Astrocyte (in vitro differentiated cells and primary cell): ENCODE results near the gene TAGAP. TPM values are rescaled to one million over a fixed set of nuclear protein-coding genes. Genes with fewer than 3 reads are reported as not detected.
A peak's percentile ranks its signal among the peaks of the same experiment; 100 is the strongest.

Experiments
- DNase-seq: peaks from one replicate; pipeline ENCODE4 v3.0.0-alpha.2; 2010; ENCODE audit warnings: low read depth
- FAIRE-seq: peaks from 2 replicates; lab custom pipeline; 2011; peaks lifted over from hg19 to GRCh38; lab: Jason Lieb, UNC
- H2AFZ ChIP-seq: 2 replicates; pipeline ENCODE4 v1.6.0; 2012; ENCODE audit warnings: low read depth, low read length, inconsistent platforms
- H3K27ac ChIP-seq: 2 replicates; pipeline ENCODE4 v1.5.1; 2011; ENCODE audit warnings: low read depth, low read length, inconsistent platforms
- H3K27me3 ChIP-seq: 2 replicates; pipeline ENCODE4 v1.6.0; 2011; ENCODE audit warnings: low read length, inconsistent platforms; ENCODE audit not compliant: insufficient read depth
- H3K36me3 ChIP-seq: 2 replicates; pipeline ENCODE4 v1.5.1; 2011; ENCODE audit warnings: low read length, inconsistent platforms; ENCODE audit not compliant: insufficient read depth
- H3K4me1 ChIP-seq: 2 replicates; pipeline ENCODE4 v1.5.1; 2011; ENCODE audit warnings: low read length, inconsistent platforms; ENCODE audit not compliant: insufficient read depth
- H3K4me2 ChIP-seq: 2 replicates; pipeline ENCODE4 v1.6.0; 2012; ENCODE audit warnings: low read length, inconsistent platforms
- H3K4me3 ChIP-seq: 2 replicates; pipeline ENCODE4 v1.5.1; 2011; ENCODE audit warnings: low read depth, mild to moderate bottlenecking, low read length, inconsistent platforms; ENCODE audit not compliant: insufficient read depth
- H3K79me2 ChIP-seq: 2 replicates; pipeline ENCODE4 v1.6.0; 2012; ENCODE audit warnings: mild to moderate bottlenecking, low read length, inconsistent platforms; ENCODE audit not compliant: insufficient read depth
- H3K9ac ChIP-seq: 2 replicates; pipeline ENCODE4 v1.6.0; 2012; ENCODE audit warnings: mild to moderate bottlenecking, low read length, inconsistent platforms
- H3K9me3 ChIP-seq: 2 replicates; pipeline ENCODE4 v1.5.1; 2012; ENCODE audit warnings: low read depth, mild to moderate bottlenecking, low read length, inconsistent platforms; ENCODE audit not compliant: insufficient read depth
- H4K20me1 ChIP-seq: 2 replicates; pipeline ENCODE4 v1.6.0; 2012; ENCODE audit warnings: low read length, inconsistent platforms; ENCODE audit not compliant: insufficient read depth
- H3K27ac Mint-ChIP-seq: one replicate; pipeline ENCODE4 v1.8.0; 2021; ENCODE audit warnings: mild to moderate bottlenecking, mixed read lengths; ENCODE audit not compliant: unreplicated experiment
- H3K27me3 Mint-ChIP-seq: one replicate; pipeline ENCODE4 v1.8.0; 2021; ENCODE audit warnings: low read depth, mixed read lengths; ENCODE audit not compliant: unreplicated experiment
- H3K36me3 Mint-ChIP-seq: one replicate; pipeline ENCODE4 v1.8.0; 2021; ENCODE audit warnings: low read depth, mixed read lengths; ENCODE audit not compliant: unreplicated experiment
- H3K4me1 Mint-ChIP-seq: one replicate; pipeline ENCODE4 v1.8.0; 2021; ENCODE audit warnings: low read depth, mixed read lengths; ENCODE audit not compliant: unreplicated experiment
- H3K4me3 Mint-ChIP-seq: one replicate; pipeline ENCODE4 v1.8.0; 2021; ENCODE audit warnings: mild to moderate bottlenecking, moderate library complexity, mixed read lengths; ENCODE audit not compliant: unreplicated experiment
- H3K9me3 Mint-ChIP-seq: one replicate; pipeline ENCODE4 v1.8.0; 2021; ENCODE audit warnings: mild to moderate bottlenecking, mixed read lengths; ENCODE audit not compliant: unreplicated experiment
- EZH2 ChIP-seq: IDR thresholded peaks from 2 replicates; pipeline ENCODE4 v1.6.1; 2012; ENCODE audit warnings: mild to moderate bottlenecking, low read length, inconsistent platforms; ENCODE audit not compliant: insufficient read depth
- total RNA-seq: library from RNA; stranded (reverse); gene quantifications from 2 replicates; pipeline ENCODE4 v1.2.1, GENCODE V29; 2021
- TF ChIP-seq, protein P1 (sequence below): IDR thresholded peaks from 2 replicates; pipeline ENCODE4 v1.5.1; 2011; ENCODE audit warnings: low read depth, mild to moderate bottlenecking, inconsistent platforms, low read length, moderate library complexity; ENCODE audit not compliant: insufficient read depth

The TAGAP gene
- total RNA-seq, 1 donor from 2014 or later = 0.11 TPM

DNA sequence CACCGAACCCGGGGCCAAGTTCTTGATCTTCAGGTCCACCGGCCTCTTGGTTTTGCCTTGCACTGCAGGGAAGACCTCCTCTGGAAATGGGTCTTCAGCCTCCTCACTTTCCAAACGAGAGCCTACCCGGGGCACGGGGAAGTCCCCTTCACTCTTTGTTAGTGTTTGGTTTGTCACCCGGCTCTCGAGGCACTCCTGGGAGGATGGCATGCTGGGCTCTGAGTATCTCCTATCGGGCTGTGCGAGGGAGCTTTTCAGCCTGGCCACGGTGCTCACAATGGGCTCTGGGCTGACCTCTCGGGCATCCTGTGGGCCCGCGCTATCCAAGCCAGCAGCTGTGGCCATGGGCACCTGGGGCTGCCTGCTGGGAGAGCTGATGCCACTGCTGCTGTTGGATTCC lies 8.1 kb downstream of the TAGAP start:
- H3K9me3 Mint-ChIP-seq = no peaks in the 10 kb centered on the region
- Histone ChIP-seq H3K36me3 (no peaks in the 10 kb centered on the region), H3K9me3 (no peaks in the 10 kb centered on the region), H3K27me3 (no peaks in the 10 kb centered on the region), H3K4me3 (no peak overlapping the region), H4K20me1 (no peaks in the 10 kb centered on the region), H3K79me2 (no peaks in the 10 kb centered on the region), H3K4me1 (peaks cover 7% of the 10 kb centered on the region), H3K4me2 (no peak overlapping the region), H3K9ac (no peak overlapping the region), H3K27ac (no peak overlapping the region), H2AFZ (no peak overlapping the region)
- DNase-seq (no peak), FAIRE-seq (no peak)
- H3K27me3 Mint-ChIP-seq = peaks cover 3% of the 10 kb centered on the region
- TF ChIP-seq, protein P1, sequence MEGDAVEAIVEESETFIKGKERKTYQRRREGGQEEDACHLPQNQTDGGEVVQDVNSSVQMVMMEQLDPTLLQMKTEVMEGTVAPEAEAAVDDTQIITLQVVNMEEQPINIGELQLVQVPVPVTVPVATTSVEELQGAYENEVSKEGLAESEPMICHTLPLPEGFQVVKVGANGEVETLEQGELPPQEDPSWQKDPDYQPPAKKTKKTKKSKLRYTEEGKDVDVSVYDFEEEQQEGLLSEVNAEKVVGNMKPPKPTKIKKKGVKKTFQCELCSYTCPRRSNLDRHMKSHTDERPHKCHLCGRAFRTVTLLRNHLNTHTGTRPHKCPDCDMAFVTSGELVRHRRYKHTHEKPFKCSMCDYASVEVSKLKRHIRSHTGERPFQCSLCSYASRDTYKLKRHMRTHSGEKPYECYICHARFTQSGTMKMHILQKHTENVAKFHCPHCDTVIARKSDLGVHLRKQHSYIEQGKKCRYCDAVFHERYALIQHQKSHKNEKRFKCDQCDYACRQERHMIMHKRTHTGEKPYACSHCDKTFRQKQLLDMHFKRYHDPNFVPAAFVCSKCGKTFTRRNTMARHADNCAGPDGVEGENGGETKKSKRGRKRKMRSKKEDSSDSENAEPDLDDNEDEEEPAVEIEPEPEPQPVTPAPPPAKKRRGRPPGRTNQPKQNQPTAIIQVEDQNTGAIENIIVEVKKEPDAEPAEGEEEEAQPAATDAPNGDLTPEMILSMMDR = no peak
- TF ChIP-seq EZH2 = no peak
- no peaks in the 10 kb centered on the region for H3K36me3 Mint-ChIP-seq
- H3K4me3 Mint-ChIP-seq = no peak overlapping the region
- no peak overlapping the region for H3K27ac Mint-ChIP-seq
- H3K4me1 Mint-ChIP-seq = peaks cover 21% of the 10 kb centered on the region

DNA sequence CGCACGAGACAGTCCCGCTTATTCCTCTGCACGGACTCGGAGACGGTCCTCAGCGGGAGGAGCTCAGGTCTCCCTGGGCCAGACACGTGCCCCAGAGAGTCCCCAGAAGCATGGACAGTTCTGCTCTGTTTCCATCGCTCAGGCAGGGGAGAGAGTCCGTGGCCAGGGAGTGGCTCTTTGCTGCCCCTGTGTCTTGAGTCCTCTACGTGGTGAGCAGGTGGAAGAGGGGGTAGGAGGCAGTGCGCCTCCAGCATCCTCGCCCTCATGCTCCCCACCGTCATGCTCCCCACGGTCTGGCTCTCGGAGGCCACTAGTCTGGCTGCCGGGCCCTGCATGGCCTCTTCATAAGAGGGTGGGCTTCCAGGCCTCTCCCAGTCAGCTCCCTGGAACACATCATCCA lies 8.9 kb downstream of the TAGAP start:
- no peak overlapping the region for H3K4me3 ChIP-seq
- H3K9me3 ChIP-seq = no peaks in the 10 kb centered on the region
- no peaks in the 10 kb centered on the region for H4K20me1 ChIP-seq
- H3K36me3 Mint-ChIP-seq = no peaks in the 10 kb centered on the region
- H3K9ac ChIP-seq = no peak overlapping the region
- FAIRE-seq (no peak), DNase-seq (no peak)
- H3K4me1 Mint-ChIP-seq = peaks cover 21% of the 10 kb centered on the region
- TF ChIP-seq, protein P1 = no peak
- TF ChIP-seq EZH2 = no peak
- no peak overlapping the region for H2AFZ ChIP-seq
- peaks cover 3% of the 10 kb centered on the region for H3K27me3 Mint-ChIP-seq
- no peaks in the 10 kb centered on the region for H3K27me3 ChIP-seq
- no peak overlapping the region for H3K27ac Mint-ChIP-seq
- no peaks in the 10 kb centered on the region for H3K9me3 Mint-ChIP-seq
- peaks cover 7% of the 10 kb centered on the region for H3K4me1 ChIP-seq
- no peaks in the 10 kb centered on the region for H3K36me3 ChIP-seq
- H3K4me3 Mint-ChIP-seq = no peak overlapping the region
- no peak overlapping the region for H3K4me2 ChIP-seq
- H3K79me2 ChIP-seq = no peaks in the 10 kb centered on the region
- no peak overlapping the region for H3K27ac ChIP-seq

DNA sequence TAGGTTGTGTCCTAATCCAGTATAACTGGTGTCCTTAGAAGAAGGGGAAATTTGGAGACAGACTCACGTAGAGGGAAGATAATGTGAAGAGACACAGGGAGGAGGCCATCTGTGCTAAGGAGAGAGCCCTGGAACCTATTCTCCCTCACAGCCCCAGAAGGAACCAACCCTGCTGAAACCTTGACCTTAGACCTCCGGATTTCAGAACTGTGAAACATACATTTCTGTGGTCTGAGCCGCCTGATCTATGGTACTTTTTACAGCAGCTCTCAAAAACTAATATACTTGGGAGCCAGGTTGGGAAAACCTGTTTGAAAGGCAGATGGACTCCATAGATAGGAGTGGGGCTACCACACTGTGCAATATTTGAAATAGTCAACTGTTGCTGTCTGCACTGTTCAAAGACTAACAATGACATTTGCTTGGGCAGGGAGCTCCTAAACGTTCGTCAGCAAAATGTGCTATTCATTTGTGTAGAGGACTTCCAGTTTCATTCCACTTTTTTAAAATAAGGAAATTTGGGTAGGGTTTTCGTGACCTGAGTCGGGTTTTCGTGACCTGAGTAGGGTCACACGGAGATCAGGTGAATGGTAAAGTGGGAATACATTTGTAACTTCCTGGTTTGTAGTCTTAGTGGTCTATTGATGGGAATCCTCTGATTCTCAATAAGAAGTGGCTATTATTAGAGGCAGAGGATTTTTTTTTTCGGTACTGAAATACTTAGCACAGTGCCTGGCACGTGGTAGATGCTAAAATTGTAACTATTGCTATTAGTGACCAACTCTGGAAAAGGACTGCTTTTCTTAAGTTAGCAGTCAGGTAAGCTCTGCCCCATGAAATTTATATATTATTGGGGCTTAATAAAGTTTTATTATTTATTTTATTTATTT lies 11.4 kb downstream of the TAGAP start:
- no peaks in the 10 kb centered on the region for H4K20me1 ChIP-seq
- Mint-ChIP-seq H3K4me1 (peaks cover 11% of the 10 kb centered on the region), H3K27me3 (peaks cover 3% of the 10 kb centered on the region), H3K36me3 (no peaks in the 10 kb centered on the region), H3K9me3 (no peaks in the 10 kb centered on the region), H3K27ac (peak overlapping the region; percentile 51), H3K4me3 (no peak overlapping the region)
- H3K27me3 ChIP-seq = no peaks in the 10 kb centered on the region
- no peaks in the 10 kb centered on the region for H3K9me3 ChIP-seq
- H3K4me1 ChIP-seq = no peaks in the 10 kb centered on the region
- no peaks in the 10 kb centered on the region for H3K36me3 ChIP-seq
- H3K4me2 ChIP-seq = no peak overlapping the region
- FAIRE-seq (no peak), DNase-seq (no peak)
- H3K27ac ChIP-seq = no peak overlapping the region
- no peak overlapping the region for H3K4me3 ChIP-seq
- TF ChIP-seq EZH2 = no peak
- TF ChIP-seq, protein P1 = no peak
- H3K9ac ChIP-seq = no peak overlapping the region
- H3K79me2 ChIP-seq = no peaks in the 10 kb centered on the region
- no peak overlapping the region for H2AFZ ChIP-seq
